GM19023 (cell line): Measurements from ENCODE around the gene MRTFB.
"Not testable (repeated sequence)": the region's sequence is repeated elsewhere in the genome, so short reads cannot be mapped to it uniquely, and the experiment has no call there.

Source experiments
- ATAC-seq: cut with Tn5 transposase; IDR thresholded peaks from one replicate; pipeline ENCODE4 v1.9.1; 2021; ENCODE audit warnings: mild to moderate bottlenecking, moderate library complexity; ENCODE audit not compliant: unreplicated experiment

The MRTFB gene

DNA sequence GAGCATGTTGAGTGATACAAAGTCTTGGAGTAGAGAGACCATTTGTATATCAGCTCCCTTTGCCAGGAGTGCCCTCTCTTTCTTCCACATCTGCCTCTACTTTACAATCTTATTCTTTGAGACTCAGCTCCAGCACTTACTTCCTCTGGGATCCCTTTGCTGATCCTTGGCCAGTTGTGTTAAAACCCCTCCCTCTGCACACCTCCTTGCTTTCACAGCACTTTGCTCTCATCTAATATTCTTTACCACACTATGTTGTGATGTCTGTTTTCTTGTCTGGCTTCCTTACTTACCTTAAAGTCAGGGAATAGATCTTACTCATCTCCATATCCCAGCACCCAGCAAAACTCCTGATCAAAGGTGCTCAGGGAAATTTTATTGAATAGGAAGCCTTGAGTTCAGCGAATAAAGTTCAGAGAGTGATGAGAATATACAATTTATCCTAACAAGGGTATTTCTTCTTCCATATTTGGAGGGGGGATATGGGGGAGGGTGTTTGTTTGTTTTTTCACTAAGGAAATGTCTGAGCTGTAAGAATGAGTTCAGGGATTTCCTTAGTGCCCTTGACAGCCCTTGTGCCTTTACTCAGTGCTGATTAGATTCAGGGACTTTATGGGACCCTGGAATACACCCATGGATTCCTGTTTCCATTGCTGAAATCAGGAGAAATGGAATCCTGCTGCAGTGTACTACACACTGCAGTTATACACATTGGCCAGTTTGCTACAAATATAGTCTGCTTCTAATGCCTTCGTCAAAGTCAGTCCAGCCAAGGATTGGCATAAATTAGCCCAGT is 32.0 kb downstream of the MRTFB start:
- no peak for ATAC-seq

DNA sequence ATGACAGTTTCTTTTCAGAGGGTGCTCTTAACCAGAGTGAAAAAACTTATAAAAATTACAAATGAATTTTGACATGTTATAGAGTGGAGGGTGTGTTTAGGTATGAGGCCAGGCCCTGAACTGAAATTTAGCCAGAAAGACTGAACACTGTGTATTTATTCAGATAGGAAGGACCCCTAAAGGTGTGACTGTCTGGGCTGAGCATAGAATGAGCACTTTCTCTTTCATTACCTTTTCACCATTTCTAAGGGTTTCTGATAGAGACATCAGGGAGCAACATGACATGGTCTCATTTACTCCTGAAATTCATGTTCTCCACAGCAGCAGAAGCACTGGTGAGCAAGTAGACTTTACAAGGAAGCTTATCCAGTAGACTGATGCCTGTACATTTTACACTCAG is 32.9 kb downstream of the MRTFB start:
- no peak for ATAC-seq

DNA sequence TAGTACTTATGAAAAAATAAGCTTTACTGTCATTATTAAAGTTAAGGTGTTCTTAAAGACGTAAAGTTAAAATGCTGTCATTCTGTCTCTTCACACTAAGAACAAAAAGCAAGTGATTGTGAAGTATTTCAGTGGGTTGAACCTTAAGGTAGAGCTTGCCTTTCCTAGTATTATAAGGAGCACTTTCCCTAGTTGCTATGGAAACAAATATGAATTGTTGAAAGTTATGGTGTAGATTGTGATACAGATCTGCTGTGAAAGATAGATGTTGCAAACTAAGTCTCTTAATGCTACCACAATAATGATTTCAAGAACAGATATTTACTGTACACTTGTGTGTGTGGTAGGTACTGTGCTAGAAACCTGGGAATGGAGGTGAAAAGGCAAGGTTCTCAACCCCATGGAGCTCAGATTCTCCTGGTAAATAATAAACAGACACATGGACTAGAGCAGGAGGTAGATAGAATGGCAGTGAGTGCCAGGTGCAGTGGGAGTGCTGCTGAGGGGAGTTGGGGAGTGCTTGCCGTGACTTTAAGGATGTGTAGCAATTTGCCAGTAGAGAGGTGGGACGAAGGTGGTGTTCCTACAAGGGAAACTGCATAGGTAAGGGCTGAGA is 34.7 kb downstream of the MRTFB start:
- ATAC-seq = no peak

DNA sequence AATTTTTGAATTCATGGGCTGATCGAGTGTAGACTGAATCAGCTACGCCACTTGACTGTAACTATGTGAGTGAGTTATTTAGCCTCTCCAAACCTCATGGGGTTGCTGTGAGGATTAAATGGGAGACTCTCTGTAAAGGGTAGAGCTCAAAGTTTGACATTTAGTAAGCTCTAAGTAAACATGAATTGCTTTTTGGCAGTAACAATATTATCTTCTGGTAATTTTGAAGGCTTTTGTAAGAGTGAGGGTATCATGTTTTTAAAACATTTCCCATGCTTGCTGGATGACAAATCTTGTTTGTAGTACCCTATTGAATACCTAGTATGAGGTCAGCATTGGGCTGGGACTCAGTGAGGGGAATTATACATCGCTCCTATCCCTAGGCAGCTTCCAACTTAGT is 35.3 kb downstream of the MRTFB start:
- no peak for ATAC-seq

- ATAC-seq = no peak
These were observed 35.8 kb downstream of the MRTFB start for GRCh38 chr16:14106961-14107360.

DNA sequence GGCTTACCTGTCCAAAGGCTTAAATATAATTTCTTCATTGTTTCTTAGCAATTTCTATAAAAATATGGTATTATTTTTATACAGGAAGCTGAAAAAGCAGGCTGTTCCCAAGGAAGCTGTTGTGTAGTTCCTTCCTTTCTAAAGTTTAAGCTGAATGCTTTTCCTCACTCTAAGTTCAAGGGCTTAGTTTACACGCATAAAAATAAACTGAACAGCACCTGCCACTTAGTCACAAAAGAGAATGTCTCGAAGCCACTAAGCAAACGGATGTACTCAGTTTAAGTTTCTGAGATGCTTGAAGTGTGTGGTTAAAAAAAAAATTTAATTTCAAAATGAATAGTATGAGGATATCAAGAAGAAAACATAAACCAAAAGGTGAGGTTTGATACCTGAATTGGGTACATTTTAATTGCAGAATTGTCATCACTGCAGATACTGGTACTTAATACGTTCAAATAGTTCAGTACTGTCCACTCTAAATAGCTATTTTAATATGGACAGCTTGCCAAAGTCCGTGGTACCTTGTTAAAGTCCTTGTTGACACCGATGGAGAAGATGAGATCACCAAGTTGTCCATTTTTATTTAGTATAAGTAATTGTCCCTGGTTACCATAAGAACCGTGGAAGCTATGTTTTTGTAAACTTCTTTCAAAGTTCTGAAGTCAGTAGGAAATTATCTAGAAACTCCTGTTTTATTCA is 38.1 kb downstream of the MRTFB start:
- ATAC-seq = no peak

DNA sequence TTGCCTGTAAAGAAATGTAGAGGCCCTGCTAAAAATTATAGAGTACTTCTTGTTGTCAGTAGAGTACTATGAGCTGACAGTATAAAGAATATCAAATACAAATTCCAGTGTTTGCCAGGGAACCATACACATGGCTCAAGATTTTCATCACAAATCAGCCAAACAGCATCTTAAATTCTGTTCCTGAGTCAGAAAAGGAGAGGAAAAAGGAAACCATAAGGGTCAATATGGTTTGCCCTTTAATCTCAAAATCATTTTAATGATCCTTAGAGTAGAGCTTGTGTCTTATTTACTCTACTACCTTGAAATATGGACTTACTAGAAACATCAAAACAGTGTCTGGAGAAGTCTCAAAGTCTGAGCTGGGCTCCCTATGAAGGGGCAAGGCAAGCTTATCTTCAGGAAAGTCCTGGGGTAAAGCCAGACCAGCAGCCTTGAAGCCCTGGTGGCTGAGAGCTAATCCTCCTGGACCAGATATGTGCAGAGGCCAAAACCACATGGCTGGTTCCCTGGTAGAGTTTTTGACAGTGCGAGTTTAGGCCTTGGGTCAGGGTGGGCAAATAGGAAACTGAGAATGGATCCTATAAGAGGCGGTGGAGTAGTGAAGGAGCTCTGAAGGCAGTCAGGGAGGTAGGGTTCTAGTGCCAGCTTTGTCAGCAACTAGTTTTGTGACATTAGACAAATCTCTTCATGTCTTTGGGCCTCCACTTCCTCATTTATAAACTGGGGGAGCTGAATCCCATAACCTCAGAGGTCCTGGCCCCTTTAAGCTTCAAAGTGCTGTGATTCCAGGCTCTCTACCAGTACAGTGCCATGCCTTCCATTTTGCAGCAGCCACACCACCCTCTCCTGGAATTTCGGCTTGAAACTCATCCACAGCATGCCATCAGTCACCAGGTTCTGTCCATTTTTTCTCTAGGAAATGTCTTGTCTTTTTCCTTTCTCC is 38.9 kb downstream of the MRTFB start:
- ATAC-seq = no peak

GRCh38 chr16:14110728-14111251 is 39.7 kb downstream of the MRTFB start:
- ATAC-seq = no peak

- ATAC-seq = no peak
These were observed 40.8 kb downstream of the MRTFB start for GRCh38 chr16:14111713-14112538.

- ATAC-seq = no peak
These were observed 41.4 kb downstream of the MRTFB start for GRCh38 chr16:14112539-14112856.

GRCh38 chr16:14113344-14113743 is 42.2 kb downstream of the MRTFB start:
- no peak for ATAC-seq

GRCh38 chr16:14117051-14117450 is 45.9 kb downstream of the MRTFB start:
- no peak for ATAC-seq

DNA sequence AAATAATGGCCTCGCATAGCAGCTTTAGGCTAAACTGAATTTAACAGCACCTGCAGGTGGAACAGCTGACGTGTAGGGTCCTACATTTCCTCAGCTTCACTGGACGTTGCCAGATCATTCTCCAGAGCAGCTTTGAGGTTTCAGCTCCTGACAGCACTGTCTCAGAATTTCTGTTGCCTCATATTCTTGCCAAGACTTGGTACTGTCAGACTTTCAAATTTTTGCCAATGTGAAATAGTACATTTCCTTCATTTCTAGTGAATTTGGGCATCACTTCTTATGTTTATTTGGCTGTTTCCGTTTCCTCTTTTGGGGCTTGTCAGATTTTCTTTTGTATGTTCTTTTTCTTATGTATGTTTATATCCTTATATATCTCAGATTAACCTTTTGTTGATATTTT is 48.7 kb downstream of the MRTFB start:
- ATAC-seq = no peak

- ATAC-seq = no peak
These were observed 49.2 kb downstream of the MRTFB start for GRCh38 chr16:14120335-14120734.

- ATAC-seq = no peak
These were observed 50.0 kb downstream of the MRTFB start for GRCh38 chr16:14121142-14121541.

- no peak for ATAC-seq
These were observed 50.8 kb downstream of the MRTFB start for GRCh38 chr16:14121872-14122271.

DNA sequence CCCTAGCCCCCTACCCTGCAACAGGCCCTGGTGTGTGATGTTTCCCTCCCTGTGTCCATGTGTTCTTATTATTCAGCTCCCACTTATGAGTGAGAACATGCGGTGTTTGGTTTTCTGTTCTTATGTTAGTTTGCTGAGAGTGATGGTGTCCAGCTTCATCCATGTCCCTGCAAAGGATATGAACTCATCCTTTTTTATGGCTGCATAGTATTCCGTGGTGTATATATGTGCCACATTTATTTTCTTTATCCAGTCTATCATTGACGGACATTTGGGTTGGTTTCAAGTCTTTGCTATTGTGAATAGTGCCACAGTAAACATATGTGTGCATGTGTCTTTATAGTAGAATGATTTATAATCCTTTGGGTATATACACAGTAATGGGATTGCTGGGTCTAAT is 51.3 kb downstream of the MRTFB start:
- not testable (repeated sequence) for ATAC-seq

DNA sequence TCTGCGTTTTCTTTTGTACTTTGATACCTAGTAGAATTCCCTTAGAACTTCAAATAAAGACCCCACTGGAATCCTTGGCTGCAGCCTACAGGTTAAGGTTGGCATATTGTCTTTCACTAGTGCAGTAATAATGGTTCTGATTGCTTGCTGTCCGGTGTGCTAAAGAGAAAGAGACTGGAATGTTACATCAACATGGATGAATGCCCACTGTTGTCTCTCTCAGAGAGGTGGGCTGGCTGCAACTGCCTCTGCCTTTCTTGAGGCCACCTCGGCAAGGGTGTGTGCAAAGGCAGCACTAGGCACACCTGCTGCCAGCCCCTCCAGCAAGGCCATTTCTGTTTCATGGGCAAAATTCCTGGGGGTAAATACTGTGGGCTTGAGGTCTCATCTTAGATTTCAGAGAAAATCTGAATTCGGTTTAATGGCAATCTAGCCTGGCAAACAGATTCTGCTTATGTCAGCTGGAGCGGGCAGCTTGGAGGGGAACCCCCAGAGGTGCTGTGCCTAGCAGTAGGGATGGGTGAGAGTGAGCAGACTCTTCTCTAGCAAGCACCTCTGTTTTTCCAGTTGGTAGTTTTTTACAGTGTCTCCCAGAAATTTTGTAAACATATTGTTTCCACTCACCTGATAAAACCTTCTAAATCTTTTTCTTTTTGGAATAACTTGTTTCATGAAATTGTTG is 54.0 kb downstream of the MRTFB start:
- ATAC-seq = no peak

- ATAC-seq = no peak
These were observed 54.6 kb downstream of the MRTFB start for GRCh38 chr16:14125708-14126107.
